Activated naive CD4-positive, alpha-beta T cell treated with anti-CD3 and anti-CD28 coated beads for 36 hours (primary cell): ENCODE measurements around the gene IGBP1. TPM values are rescaled to one million over a fixed set of nuclear protein-coding genes. Genes with fewer than 3 reads are reported as not detected.

Experiments used
- CTCF ChIA-PET: fragments of 350-600 bp; sonication (Branson Sonifier 250); formaldehyde crosslinking; loops from one replicate; lab custom pipeline; 2021; ENCODE audit warnings: antibody characterized with exemption; lab: Charles Lee
- DNase-seq: peaks from one replicate; pipeline ENCODE4 v3.0.0-alpha.2; 2020
- H3K27ac Mint-ChIP-seq: one replicate; pipeline ENCODE4 v1.8.0; 2021; ENCODE audit warnings: mild to moderate bottlenecking, mixed read lengths
- H3K27me3 Mint-ChIP-seq: one replicate; pipeline ENCODE4 v1.8.0; 2021; ENCODE audit warnings: low read depth, mixed read lengths
- H3K36me3 Mint-ChIP-seq: one replicate; pipeline ENCODE4 v1.8.0; 2021; ENCODE audit warnings: low read depth, mixed read lengths
- H3K4me1 Mint-ChIP-seq: one replicate; pipeline ENCODE4 v1.8.0; 2021; ENCODE audit warnings: low read depth, mixed read lengths
- H3K4me3 Mint-ChIP-seq: one replicate; pipeline ENCODE4 v1.8.0; 2021; ENCODE audit warnings: mild to moderate bottlenecking, moderate library complexity, mixed read lengths
- H3K9me3 Mint-ChIP-seq: one replicate; pipeline ENCODE4 v1.8.0; 2021; ENCODE audit warnings: mixed read lengths
- intact Hi-C: fragments of 100-400 bp; cut with micrococcal nuclease; formaldehyde crosslinking; loops from one replicate; pipeline ENCODE4 v1.15.1; 2023
- total RNA-seq, 2 experiments: library from RNA; stranded (reverse); gene quantifications; one replicate each; pipeline ENCODE4 v1.2.3, GENCODE V29; 2021

Gene IGBP1
- total RNA-seq, 2 experiments from 2014 or later, result 48.7 to 50.8 TPM

GRCh38 chrX:70124678-70125077 is 8.6 kb upstream of the IGBP1 start:
- H3K27me3 Mint-ChIP-seq, result no peaks in the 10 kb centered on the region
- no peaks in the 10 kb centered on the region for H3K9me3 Mint-ChIP-seq
- H3K36me3 Mint-ChIP-seq, result no peaks in the 10 kb centered on the region
- CTCF ChIA-PET, result no interaction called here
- intact Hi-C loops, result no loop called here
- no peak overlapping the region for H3K4me3 Mint-ChIP-seq
- H3K4me1 Mint-ChIP-seq, result peaks cover 2% of the 10 kb centered on the region
- no peak for DNase-seq
- no peak overlapping the region for H3K27ac Mint-ChIP-seq

DNA sequence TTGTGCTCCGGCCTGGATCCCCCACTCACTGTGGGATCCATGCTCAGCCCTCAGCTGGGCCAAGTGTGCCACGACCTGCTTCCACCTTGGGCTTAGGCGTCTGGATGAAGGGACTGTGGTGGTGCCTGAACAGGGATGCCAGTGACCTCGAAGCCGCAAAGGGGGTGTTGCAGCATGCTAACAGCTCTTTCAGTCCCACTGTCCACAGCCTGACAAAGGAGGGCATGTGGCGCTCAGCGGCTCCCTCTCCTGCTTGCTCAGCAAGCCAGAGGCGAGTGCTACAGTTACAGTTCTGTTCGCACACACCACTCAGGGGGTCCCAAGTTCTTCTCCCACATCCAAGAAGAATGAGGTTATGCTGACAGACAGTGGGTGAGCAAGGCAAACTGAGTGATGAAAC is 5.2 kb upstream of the IGBP1 start:
- Mint-ChIP-seq H3K27ac (no peak overlapping the region), H3K36me3 (no peaks in the 10 kb centered on the region), H3K9me3 (no peaks in the 10 kb centered on the region), H3K4me1 (peaks cover 8% of the 10 kb centered on the region), H3K4me3 (no peak overlapping the region), H3K27me3 (no peaks in the 10 kb centered on the region)
- CTCF ChIA-PET, result interaction anchor here (0.9 kb wide), 1 partner anchor 93 kb away, joined by 3 read pairs; no protein-coding TSS in a partner anchor
- DNase-seq, result no peak
- intact Hi-C loops, result no loop called here

DNA sequence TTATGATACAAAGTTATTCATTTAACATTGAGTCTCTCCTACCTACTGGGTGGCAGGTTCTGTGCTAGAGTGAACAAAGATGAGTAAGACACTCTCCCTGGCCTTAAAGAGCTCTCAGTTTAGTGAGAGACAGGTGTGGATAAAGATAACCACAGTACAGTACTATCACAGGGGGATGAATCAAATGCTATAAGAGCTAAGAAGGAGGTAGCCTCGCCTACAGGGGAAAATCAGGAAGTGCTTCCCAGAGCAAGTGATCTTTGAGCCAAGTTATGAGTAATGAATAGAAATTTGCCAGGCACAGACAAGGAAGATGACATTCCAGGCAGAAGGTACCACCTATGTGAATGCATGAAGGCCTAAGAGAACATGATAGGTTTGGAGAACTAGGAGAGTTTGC is 3.4 kb upstream of the IGBP1 start:
- Mint-ChIP-seq H3K4me1 (peaks cover 12% of the 10 kb centered on the region), H3K9me3 (no peaks in the 10 kb centered on the region), H3K27ac (no peak overlapping the region), H3K36me3 (peaks cover 2% of the 10 kb centered on the region), H3K4me3 (no peak overlapping the region), H3K27me3 (no peaks in the 10 kb centered on the region)
- CTCF ChIA-PET, result interaction anchor here (1.1 to 1.3 kb wide), 3 partner anchors 32 to 99 kb away, joined by 3 to 4 read pairs (median 4); no protein-coding TSS in a partner anchor
- no peak for DNase-seq
- intact Hi-C loops, result loop anchor here (5.0 to 10.0 kb wide), 3 partner anchors 513 to 963 kb away; partner anchors contain the start of genes EDA and PJA1

DNA sequence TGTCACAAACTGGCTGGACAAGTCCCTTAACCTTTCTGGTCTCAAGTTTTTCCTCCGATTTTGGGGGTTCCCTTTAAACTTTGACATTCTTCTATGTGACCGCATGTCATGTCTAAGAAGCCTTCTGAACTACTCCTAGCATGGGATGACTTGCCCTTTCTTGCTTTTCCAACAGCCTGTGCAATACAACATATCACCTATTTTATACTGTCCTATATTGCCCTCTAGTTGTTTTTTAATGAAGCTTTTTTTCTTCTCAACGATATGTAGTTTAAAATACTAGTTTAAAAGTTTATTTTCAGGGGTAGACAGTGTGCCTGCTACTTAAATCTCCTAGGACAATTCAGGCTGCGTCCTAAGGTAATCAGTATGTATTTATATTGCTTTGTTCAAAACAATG is 1.0 kb upstream of the IGBP1 start:
- no peak for DNase-seq
- intact Hi-C loops, result loop anchor here (1.0 to 10.0 kb wide), 6 partner anchors 99 to 965 kb away; partner anchors contain the start of genes EDA and PJA1
- H3K4me3 Mint-ChIP-seq, result no peak overlapping the region
- peaks cover 5% of the 10 kb centered on the region for H3K36me3 Mint-ChIP-seq
- no peaks in the 10 kb centered on the region for H3K27me3 Mint-ChIP-seq
- peaks cover 26% of the 10 kb centered on the region for H3K4me1 Mint-ChIP-seq
- no peaks in the 10 kb centered on the region for H3K9me3 Mint-ChIP-seq
- CTCF ChIA-PET, result interaction anchor here (0.6 to 2.4 kb wide), 10 partner anchors 10 to 1156 kb away, joined by 3 to 13 read pairs (median 4); partner anchors contain the start of genes KIF4A and PDZD11
- no peak overlapping the region for H3K27ac Mint-ChIP-seq

GRCh38 chrX:70132877-70133302 is 357 bp upstream of the IGBP1 start:
- H3K4me1 Mint-ChIP-seq, result peaks cover 29% of the 10 kb centered on the region
- peaks cover 5% of the 10 kb centered on the region for H3K36me3 Mint-ChIP-seq
- peak overlapping the region; percentile 97 for H3K4me3 Mint-ChIP-seq
- intact Hi-C loops, result loop anchor here (1.0 to 10.0 kb wide), 9 partner anchors 41 to 966 kb away; partner anchors contain the start of genes EDA, PDZD11 and PJA1
- CTCF ChIA-PET, result interaction anchor here (0.6 to 2.4 kb wide), 14 partner anchors 10 to 1155 kb away, joined by 3 to 13 read pairs (median 4); partner anchors contain the start of genes KIF4A and PDZD11
- H3K9me3 Mint-ChIP-seq, result no peaks in the 10 kb centered on the region
- no peak for DNase-seq
- no peaks in the 10 kb centered on the region for H3K27me3 Mint-ChIP-seq
- peak overlapping the region; percentile 89 for H3K27ac Mint-ChIP-seq

DNA sequence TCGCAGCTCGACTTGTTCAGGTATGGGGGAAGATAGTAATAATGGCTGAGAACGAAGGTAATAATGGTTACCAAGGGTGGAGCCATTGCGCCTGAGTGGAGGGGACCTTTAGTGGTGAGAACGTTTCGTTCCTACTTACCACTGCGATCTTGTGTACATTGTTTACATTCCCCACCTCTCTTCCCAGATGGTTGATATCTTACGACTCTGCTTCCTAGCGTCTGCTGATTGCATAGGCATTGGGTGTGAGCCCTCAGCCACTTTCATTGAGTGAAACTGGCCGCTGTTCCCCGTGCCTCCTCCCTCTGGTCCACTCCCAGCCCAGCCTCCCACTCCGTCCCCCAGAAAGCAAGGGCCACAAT is 850 bp downstream of the IGBP1 start:
- intact Hi-C loops, result loop anchor here (5.0 to 10.0 kb wide), 3 partner anchors 517 to 967 kb away; partner anchors contain the start of genes EDA and PJA1
- Mint-ChIP-seq H3K9me3 (no peaks in the 10 kb centered on the region), H3K4me1 (peaks cover 27% of the 10 kb centered on the region), H3K27ac (peak overlapping the region; percentile 89), H3K4me3 (peak overlapping the region; percentile 97), H3K27me3 (no peaks in the 10 kb centered on the region), H3K36me3 (peaks cover 5% of the 10 kb centered on the region)
- no peak for DNase-seq
- CTCF ChIA-PET, result interaction anchor here (0.9 to 2.4 kb wide), 8 partner anchors 18 to 641 kb away, joined by 3 to 13 read pairs (median 4); partner anchors contain the start of genes KIF4A and PDZD11

DNA sequence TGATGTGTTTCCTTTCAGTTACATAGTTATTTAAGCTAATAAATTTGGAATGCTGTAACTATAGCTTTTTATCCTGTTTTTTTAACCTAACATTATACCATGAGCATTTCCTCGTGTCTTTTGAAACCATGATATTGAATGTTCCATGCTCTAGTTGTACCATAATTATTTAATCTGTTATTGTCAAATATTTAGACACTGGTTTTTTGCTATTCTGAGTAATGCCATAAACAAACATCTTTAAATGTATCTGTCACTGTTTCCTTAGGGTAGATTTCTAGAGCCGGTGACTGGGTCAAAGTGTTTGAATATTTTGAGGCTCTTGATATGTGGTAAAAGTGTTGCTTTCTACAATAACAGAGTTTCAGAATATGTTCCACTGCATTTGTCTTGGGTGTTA is 5.4 kb downstream of the IGBP1 start:
- Mint-ChIP-seq H3K4me3 (no peak overlapping the region), H3K27ac (no peak overlapping the region), H3K4me1 (peaks cover 21% of the 10 kb centered on the region), H3K36me3 (peaks cover 13% of the 10 kb centered on the region), H3K27me3 (no peaks in the 10 kb centered on the region), H3K9me3 (no peaks in the 10 kb centered on the region)
- intact Hi-C loops, result loop anchor here (10.0 kb wide), 1 partner anchor 604 kb away; no protein-coding TSS in a partner anchor
- no peak for DNase-seq
- CTCF ChIA-PET, result no interaction called here

- Mint-ChIP-seq H3K4me3 (no peak overlapping the region), H3K36me3 (peaks cover 11% of the 10 kb centered on the region), H3K9me3 (no peaks in the 10 kb centered on the region), H3K27ac (no peak overlapping the region), H3K4me1 (peaks cover 17% of the 10 kb centered on the region), H3K27me3 (no peaks in the 10 kb centered on the region)
- CTCF ChIA-PET, result no interaction called here
- intact Hi-C loops, result loop anchor here (10.0 kb wide), 1 partner anchor 605 kb away; no protein-coding TSS in a partner anchor
- DNase-seq, result no peak
Measured at GRCh38 chrX:70139736-70140135, 6.5 kb downstream of the IGBP1 start.

GRCh38 chrX:70141373-70141772 is 8.1 kb downstream of the IGBP1 start:
- Mint-ChIP-seq H3K4me1 (peaks cover 7% of the 10 kb centered on the region), H3K27ac (no peak overlapping the region), H3K27me3 (no peaks in the 10 kb centered on the region), H3K36me3 (peaks cover 11% of the 10 kb centered on the region), H3K9me3 (no peaks in the 10 kb centered on the region), H3K4me3 (no peak overlapping the region)
- intact Hi-C loops, result no loop called here
- CTCF ChIA-PET, result no interaction called here
- DNase-seq, result no peak

DNA sequence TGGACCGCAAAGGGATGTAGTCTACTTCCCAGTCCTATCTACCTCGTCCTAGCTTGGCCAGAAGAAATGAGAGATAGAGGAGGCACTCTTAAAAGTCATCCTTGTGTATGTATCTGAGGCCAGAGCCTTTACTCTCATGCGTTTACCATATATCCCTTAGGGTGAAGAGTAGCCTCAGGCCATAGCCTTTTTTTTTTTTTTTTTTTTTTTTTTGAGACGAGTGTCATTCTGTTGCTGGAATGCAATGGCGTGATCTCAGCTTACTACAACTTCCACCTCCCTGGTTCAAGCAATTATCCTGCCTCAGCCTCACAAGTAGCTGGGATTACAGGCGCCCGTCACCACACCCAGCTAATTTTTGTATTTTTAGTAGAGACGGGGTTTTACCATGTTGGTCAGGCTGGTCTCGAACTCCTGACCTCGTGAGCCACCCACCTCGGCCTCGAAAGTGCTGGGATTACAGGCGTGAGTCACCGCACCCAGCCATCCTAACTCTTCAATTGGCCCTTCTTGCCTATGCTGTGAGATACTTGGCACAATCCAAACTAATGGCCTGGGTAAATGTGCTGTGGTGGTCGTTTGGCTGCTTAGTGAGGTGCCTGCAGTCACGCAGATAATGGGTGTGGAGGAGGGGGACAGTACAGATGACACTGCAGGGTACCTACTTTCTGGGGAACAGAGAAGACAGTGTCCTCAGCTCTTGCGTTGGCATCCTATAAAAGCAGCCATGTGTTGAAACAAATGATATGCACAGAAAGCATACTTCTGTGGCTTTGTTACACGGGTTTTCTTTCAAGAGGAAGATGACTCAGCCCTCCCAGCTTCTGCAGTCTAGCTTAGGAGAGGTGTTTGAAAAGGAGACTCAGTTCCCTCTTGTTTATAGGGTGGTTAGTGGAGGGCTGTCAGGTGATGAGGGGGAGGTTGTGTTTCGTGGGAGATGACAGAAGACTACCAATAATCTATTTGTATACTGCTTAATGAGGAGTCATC is 33.6 kb downstream of the IGBP1 start:
- intact Hi-C loops, result no loop called here
- Mint-ChIP-seq H3K27me3 (no peaks in the 10 kb centered on the region), H3K4me1 (peaks cover 5% of the 10 kb centered on the region), H3K9me3 (no peaks in the 10 kb centered on the region), H3K4me3 (no peak overlapping the region), H3K27ac (peak overlapping the region; percentile 46), H3K36me3 (peaks cover 2% of the 10 kb centered on the region)
- DNase-seq, result peak; percentile 5
- CTCF ChIA-PET, result no interaction called here

DNA sequence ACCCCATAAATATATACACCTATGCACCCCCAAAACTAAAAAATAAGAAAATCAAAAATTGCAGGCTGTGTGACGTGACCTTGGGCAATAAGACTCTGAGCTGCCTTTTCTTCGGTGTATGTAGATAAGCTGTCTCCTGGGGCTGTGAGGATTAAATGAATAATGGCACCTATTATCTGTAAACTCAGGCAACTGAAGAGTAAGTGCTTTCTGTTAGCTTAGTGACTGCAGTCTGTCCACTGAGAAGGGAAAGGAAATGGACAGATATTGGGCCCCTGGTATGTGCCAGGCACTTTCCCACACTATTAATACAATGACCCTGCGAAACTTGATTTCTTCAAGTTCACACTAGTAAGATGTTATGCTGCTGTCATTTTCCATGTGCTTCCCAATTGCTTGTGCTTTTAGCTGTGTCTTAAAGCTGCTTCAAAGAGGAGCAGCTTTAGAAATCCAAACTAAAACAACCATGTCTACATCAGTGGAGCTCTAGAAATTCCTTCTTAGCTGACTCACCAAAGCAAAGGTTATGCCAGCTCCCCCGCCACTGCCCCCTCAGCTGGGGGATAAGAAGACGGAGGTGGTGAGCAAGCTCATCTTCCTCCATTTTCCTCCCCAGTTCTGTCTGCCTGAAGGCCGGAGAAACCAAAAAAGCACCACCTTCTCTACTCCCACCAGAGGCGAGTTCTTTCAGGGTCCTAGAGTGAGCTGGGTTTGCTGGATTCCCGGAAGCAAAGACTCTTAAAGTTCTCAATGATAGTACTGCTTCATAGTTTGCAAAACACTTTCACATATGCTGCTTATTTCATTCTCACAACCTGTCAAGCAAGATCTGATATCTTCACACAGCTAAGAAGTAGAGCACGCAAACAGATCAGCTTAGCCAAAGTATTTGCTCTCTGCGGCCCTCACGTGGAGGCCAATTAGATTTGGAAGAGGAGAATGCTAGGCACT is 35.3 kb downstream of the IGBP1 start:
- Mint-ChIP-seq H3K9me3 (no peaks in the 10 kb centered on the region), H3K27ac (no peak overlapping the region), H3K36me3 (peaks cover 2% of the 10 kb centered on the region), H3K4me3 (no peak overlapping the region), H3K27me3 (no peaks in the 10 kb centered on the region), H3K4me1 (peaks cover 5% of the 10 kb centered on the region)
- CTCF ChIA-PET, result no interaction called here
- intact Hi-C loops, result no loop called here
- no peak for DNase-seq
